HuH-7.5 (cell line): Measurements from ENCODE around the gene NOX5.
"Not testable (repeated sequence)": the region's sequence is repeated elsewhere in the genome, so short reads cannot be mapped to it uniquely, and the experiment has no call there.

Source experiments
- DNase-seq: peaks from one replicate; pipeline ENCODE4 v3.0.0; 2011; ENCODE audit warnings: low spot score

NOX5 gene, protein sequence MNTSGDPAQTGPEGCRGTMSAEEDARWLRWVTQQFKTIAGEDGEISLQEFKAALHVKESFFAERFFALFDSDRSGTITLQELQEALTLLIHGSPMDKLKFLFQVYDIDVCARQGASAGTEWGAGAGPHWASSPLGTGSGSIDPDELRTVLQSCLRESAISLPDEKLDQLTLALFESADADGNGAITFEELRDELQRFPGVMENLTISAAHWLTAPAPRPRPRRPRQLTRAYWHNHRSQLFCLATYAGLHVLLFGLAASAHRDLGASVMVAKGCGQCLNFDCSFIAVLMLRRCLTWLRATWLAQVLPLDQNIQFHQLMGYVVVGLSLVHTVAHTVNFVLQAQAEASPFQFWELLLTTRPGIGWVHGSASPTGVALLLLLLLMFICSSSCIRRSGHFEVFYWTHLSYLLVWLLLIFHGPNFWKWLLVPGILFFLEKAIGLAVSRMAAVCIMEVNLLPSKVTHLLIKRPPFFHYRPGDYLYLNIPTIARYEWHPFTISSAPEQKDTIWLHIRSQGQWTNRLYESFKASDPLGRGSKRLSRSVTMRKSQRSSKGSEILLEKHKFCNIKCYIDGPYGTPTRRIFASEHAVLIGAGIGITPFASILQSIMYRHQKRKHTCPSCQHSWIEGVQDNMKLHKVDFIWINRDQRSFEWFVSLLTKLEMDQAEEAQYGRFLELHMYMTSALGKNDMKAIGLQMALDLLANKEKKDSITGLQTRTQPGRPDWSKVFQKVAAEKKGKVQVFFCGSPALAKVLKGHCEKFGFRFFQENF

GRCh38 chr15:69014454-69014853, at the start of gene NOX5:
NOX5 (plus strand) TSS chr15:69014695; CDS start chr15:69014736, 41 bp downstream.
- no peak for DNase-seq

GRCh38 chr15:68966996-68967395, 47.5 kb upstream of the NOX5 start:
- DNase-seq, result no peak

DNA sequence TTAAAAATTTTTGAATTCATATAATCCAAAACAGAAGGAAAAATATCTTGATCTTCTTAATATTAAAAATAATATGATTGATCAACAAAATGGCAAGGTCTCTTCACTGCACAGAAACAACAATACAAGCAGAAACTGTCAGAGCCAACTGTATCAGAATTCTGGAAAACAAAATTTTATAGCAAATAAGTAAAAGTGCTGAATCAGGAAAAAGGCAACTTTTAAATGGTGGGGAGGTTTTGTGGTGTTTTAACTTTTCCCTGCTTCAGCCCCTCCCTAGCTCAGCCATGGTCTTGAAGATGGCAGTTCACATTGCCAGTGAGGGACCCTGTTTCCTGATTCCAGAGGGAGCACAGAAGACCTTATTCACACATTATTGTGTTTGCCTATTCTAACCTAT, 46.5 kb upstream of the NOX5 start:
- no peak for DNase-seq

DNA sequence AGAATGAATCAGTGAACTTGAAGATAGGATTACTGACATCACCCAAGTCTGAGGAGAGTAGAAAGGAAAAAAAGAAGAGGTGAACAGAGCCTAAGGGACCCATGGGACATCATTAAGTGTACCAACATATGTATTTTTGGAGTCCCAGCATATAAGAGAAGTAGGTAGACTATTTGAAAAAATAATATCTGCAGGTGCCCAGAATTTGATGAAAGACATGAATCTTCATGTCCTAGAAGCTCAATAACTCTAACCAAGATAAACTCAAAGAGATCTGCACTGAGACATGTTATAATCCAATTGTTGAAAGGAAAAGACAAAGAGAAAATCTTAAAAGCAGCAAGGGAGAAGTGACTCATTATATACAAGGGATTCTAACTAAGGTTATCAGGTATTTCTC, 45.2 kb upstream of the NOX5 start:
- no peak for DNase-seq

- no peak for DNase-seq
Observed at GRCh38 chr15:68972201-68973065, 42.1 kb upstream of the NOX5 start.

DNA sequence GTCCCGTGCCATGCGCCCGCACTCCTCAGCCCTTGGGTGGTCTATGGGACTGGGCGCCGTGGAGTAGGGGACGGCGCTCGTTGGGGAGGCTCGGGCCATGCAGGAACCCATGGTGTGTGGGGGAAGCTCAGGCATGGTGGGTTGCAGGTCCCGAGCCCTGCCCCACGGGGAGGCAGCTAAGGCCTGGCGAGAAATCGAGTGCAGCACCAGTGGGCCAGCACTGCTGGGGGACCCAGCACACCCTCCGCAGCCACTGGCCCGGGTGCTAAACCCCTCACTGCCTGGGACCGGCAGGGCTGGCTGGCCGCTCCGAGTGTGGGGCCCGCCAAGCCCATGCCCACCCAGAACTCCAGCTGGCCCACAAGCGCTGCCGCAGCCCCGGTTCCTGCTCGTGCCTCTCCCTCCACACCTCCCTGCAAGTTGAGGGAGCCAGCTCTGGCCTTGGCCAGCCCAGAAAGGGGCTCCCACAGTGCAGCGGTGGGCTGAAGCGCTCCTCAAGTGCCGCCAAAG, 38.8 kb upstream of the NOX5 start:
- DNase-seq, result not testable (repeated sequence)

DNA sequence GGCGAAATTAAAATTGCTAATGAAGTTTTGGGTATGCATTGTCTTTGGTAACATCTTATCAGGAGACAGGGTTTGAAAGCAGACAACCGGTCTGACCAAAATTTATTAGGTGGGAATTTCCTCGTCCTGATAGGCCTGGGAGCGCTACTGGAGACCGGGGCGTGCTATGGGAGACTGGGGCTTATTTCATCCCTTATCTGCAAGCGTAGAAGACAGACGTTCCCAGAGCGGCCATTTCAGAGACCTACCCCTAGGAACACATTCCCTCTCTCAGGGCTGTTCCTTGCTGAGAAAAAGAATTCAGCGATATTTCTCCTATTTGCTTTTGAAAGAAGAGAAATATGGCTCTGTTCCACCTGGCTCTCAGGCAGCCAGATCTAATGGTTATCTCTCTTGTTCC, 37.1 kb upstream of the NOX5 start:
- not testable (repeated sequence) for DNase-seq

DNA sequence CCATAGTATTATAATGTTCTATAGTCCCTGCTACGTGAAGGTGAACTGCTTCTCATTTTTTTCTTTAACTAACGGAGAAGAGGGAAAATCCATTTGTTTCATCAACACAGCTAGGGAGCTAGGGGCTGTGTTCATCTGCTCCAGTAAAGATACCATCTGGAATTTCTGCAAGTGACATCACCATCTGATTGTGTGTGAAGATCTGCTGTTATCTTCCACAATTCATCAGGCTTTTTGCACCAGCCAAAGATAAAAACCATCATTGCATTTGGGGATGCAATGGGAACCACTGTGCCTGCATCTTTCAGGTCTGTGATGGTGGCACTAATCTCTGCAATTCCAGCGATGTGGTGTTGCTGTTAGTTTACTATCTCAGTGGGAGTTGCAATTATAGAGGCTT, 35.5 kb upstream of the NOX5 start:
- DNase-seq, result no peak

GRCh38 chr15:68979816-68980215, 34.7 kb upstream of the NOX5 start:
- no peak for DNase-seq

- no peak for DNase-seq
Observed at GRCh38 chr15:68980786-68981185, 33.7 kb upstream of the NOX5 start.

DNA sequence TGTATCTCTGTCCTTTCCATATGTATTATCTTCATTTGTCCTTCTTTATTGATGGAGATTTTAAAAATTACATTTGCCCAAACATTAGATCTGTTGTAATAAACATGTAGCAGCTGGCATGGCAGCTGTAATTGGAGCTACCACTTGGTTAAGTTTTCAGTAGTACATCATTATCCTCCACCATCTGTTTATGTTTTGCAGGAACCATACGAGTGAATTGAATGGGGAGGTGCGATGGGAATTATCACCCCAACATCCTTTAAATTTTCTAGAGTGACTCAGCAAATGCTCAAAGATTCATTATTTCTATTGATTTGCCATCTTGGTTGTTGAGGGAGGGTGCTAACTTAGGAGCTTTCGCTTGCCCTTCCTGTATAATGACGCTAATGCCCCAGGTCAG, 32.6 kb upstream of the NOX5 start:
- no peak for DNase-seq

DNA sequence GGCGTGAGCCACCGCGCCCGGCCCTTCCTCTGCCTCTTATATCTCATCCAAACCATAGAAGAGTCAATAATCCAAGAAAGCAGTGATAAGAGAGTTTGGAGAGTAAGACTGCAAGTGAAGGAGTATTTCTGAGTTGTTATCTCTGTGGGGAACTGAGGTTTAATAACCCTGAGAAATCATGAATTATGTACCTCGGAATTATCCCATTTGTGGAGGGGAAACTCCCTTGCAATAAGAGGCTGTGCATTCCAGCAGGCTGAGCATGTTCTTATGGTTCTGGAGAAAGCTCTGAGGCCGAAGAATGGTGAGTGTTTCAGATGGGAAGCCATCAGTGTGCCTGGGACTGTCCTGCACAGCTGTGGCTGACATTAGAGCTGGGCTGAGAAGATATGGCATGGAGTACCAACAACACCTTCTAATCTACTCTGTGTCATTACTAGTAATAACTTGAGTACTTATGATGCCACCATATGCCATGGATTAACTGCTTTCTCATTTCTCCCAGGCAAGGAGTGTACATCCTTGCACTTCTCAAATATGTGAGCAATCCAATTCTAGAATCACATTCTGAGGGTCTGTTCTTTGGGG, 31.4 kb upstream of the NOX5 start:
- DNase-seq, result no peak

DNA sequence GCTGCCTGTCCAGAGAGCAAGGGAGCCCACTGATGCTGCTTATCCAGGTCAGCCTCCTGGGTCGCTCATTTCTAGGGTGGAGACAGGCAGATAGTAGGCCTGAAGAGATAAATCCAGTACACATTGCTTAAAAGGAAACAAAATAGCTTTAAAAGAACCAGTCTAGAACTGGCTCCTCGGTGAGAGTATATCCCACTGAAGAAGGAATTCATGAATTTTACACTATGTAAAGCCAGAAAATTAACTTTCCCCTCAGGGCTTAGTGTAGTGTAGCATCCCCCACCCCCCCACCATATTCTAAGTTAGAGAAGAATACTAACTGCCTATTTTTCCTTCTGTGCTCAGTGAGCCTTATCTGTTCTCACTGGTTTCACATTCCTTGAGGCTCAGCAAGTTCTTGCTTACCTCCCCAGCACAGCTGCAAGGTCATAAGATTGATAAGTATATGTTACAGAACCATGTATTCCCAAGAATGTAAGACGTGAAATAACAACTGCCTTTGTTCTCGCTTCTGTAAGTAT, 30.5 kb upstream of the NOX5 start:
- no peak for DNase-seq

GRCh38 chr15:68984586-68984985, 29.9 kb upstream of the NOX5 start:
- no peak for DNase-seq

DNA sequence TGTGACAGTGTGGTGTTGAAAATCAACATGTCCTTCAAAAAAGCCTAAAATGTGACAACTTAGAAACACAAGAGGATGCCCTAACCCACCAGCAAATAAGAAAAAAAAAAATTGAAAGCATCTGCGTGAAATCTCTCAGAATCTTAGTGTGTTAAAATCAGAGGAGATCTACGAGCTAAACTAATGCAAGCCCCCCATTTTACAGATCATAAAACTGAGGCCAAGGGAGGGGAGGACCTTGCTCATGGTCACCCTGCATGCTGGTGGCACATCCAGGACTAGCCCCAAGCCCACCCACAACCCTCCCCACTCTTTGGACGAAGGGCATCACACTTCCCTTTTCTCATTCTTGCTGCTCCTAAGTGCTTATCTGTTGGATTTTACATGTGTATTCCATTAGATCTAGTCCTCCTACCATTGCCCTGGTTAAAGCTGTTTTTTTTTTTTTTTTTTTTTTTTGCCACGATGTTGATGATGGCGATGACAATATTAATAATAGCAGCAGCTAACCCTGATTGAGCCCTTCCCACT, 29.1 kb upstream of the NOX5 start:
- no peak for DNase-seq

- DNase-seq, result no peak
Observed at GRCh38 chr15:68986322-68986721, 28.2 kb upstream of the NOX5 start.

DNA sequence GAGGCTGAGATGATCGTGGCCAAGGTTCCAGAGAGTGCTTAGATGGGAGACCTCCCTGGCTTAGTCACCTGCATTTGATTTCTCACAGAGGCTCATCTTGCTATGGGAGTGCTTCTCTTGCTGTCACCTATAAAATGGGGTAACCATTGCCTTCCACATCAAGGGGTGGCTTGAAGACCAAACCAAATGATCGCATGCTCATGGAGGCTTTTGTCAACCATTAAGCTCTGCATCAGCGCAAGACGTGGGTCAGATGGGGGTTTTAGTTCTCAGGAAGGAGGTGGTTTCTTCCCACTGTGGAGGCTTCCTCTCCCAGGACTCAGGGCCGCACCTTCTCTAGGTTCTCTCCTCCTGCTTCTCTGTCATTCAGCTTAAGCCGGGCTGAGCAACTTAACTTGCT, 27.4 kb upstream of the NOX5 start:
- no peak for DNase-seq

DNA sequence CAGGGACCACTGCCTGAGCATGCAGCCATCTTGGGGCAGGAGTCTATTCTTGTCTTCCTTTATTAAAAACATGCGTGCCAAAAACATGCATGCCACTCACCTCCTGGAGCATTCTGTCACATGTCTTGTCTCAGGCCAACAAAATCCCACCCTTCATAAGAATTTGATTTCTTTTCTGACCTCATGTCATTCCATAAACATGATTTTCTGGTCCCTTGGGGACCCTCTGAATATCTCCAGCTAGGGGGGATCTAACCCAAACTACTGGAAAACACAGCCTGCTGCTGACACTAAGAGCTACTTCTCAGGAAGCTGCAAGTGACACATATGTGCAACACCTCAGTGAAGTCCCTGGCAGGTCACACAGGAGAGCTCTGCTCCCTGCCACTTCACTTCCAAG, 26.8 kb upstream of the NOX5 start:
- DNase-seq, result no peak

DNA sequence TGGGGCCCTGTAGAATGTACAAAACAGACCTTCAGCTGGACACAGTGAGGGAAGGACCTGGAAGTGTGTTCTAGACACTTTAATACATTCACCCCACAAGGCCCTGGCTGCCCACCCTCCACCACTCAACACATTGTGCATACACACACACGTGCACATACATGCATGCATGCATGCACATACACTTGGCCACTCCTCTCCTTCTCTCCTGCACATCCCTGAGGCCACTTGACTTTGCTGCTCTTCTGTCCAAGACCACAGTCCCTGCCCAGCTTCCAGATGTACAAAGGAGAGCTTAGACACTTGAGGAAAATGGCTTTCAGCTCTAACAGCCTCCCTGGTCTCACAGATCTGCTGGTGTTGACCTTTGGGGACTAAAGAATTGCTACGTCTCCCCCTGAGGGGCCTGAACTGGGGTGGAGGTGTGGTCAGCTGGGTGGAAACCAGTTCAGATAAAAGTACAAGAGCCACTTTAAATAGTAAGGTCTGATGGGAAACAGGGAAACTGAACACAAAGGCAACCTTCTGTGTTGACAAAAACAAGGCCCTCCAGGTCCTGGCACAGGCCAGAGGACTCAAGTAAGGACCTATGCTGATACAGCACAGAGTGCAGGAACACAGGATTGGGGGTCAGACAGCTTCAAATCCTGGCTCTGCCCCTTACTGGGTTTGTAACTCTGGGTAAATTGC, 24.8 kb upstream of the NOX5 start:
- no peak for DNase-seq

- DNase-seq, result no peak
Observed at GRCh38 chr15:68990231-68990991, 24.1 kb upstream of the NOX5 start.
